NCI-H146 treated with DMSO at 0.1 percent for 48 hours (cell line): ENCODE data around the gene ARHGEF12.

Experiments
- DNase-seq: peaks from one replicate; lab custom pipeline; 2025; ENCODE audit not compliant: unreplicated experiment; lab: John Stamatoyannopoulos, UW

ARHGEF12 gene

DNA sequence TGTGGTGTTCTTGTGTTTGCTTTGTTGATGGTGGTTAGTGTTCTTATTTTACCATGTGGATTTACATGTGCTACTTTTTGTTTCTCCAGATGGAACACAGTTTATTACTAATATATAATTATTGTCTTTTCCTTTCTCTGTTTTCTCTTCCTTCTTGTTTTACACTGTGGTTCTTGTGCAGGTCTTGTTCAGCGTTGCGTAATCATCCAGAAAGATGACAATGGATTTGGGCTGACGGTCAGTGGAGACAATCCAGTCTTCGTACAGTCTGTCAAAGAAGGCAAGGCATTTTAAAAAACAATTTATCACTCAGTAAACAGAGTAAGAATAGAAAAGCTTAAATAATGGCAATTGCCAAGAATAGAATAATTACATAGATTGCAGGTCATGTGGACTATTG lies 84.4 kb downstream of the ARHGEF12 start:
- DNase-seq = no peak

DNA sequence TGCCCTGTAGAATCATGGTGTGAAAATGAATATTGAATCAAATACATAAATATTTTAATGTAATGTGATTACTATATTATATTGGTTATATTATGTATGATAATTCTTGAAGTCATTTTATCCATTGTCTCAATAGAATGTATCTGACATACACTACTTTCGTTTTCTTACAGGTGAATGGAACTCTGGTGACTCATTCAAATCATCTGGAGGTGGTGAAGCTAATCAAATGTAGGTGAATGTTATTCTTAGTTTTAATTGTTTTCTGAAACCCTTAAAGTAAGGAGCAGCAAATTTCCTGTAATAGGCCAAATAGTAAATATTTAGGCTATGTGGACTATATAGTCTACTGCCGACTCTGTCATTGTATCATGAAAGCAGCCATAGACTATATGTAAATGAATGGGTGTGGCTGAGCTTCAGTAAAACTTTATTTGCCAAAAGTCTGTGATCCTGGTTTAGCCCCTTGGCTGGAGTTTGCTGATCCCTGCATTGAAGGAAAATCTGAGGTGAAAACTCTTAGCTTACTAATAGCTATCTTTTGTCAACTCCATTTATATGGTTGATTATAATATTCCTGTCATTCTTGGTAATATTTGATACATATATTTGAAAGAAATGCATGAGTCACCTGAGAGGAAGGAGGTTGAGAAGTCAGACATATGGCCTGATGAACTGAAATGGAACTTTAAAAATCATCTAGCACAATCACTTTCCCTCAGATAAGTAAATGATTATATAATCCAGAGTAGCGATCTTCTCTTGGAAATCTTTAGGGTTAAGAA lies 88.2 kb downstream of the ARHGEF12 start:
- DNase-seq = no peak

DNA sequence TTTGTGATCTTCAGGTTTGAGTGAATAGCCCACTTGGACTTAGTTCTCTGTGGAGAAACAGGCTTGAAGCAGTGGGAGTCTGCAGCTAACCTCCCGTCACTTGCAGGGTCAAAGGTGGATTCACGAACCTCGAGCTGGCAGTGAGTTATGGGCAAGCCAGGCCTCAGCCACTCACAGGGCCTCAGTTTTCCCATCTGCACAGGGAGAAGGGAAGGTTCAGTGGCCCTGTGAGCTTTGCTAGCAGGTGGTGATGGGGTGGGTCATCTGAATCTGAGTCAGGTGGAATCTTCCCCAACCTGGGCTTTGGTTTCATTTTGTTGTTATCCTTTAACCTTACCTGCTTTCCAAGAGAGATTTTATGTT lies 88.7 kb downstream of the ARHGEF12 start:
- DNase-seq = no peak

DNA sequence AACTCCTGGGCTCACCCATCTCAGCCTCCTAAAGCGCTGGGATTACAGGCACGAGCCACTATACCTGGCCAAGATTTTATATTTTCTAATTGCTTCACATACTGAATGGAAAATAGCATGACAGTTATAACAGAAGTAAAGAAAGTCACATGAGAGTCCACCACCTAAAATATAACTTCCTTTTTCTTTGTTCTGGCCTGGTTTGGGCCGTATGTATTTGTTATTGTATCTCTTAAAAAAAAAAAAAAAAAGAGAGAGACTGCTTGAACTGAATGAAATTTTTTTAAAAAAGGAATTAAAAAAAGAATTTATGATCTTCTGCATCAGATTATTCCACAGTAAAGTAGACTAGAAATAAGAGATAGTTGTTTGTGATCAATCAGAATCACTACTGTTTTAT lies 89.3 kb downstream of the ARHGEF12 start:
- no peak for DNase-seq

DNA sequence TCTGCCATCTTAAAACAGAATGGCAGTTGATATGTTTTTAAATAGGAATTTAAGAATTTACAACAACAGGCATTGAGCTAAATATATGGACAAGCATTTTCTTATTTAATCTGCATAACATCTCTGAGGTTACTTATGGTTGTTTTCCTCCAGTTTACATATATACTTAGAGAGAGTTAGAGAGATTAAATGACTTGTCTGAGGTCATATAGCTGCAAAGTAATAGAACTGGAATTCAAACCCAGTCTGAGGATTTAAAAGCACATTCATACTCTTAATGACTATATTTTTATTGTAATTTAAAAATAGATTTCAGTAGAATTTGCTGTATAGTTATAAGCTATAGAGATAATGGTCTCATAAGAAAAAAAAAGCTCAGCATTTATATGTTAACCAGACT lies 93.9 kb downstream of the ARHGEF12 start:
- DNase-seq = no peak

DNA sequence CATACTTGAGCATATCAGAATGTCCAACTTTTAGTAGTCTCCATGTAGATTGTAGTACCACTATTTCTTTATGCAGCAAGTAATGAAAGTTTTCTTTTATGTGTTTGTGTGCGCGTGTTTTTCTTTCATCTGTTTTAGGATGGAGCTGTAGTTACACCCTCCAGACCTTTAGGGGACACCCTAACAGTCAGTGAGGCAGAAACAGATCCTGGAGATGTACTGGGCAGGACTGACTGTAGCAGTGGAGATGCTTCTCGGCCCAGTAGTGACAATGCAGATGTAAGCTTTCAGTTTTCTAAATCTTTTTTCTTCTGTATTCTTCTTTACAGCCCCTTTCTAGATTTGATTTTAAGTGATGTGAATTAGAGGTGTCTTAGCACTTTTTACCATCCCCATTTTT lies 95.4 kb downstream of the ARHGEF12 start:
- no peak for DNase-seq

DNA sequence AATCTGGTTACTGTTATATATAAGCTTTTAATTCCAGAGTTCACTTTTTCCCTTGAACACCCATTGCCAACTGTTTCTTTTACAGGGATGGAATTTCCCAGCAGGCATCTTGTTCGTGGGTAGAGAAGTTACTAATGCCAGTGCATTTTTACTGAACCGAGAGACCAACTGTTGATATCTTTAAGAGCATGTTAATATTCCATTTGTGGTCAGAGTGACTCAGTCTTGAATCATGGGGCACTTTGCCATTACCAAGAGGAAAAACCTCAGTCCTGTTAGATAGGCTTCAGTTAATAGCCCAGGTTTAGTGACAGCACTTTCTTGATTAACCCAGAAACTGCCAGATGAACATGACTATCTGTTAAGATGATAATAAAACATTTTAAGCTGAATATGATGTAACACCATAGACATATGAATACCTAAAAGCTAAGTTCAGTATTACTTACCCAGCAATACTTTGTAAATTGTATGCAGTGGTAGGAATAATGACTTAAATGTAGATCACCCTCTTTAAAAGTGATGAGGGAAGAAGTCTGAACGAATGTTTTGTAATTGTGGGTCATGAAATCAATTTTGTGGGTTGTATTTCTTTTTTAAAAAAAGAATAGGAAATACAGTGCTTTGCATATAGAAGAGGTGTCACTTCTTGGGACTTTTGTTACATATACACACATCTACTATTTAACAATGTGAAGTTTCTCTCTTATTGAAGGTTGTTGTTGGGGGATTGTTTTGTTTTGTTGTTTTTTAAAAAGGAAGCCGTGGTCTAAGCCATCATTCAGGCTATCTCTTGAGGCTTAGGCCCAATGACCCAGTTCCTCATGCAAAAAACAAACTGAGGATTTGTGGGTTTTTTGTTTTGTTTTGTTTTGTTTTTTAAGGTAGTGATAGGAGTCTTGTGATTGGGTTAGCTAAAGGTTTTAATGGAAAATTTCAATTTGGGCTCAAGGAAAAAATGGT lies 96.1 kb downstream of the ARHGEF12 start:
- DNase-seq = no peak

DNA sequence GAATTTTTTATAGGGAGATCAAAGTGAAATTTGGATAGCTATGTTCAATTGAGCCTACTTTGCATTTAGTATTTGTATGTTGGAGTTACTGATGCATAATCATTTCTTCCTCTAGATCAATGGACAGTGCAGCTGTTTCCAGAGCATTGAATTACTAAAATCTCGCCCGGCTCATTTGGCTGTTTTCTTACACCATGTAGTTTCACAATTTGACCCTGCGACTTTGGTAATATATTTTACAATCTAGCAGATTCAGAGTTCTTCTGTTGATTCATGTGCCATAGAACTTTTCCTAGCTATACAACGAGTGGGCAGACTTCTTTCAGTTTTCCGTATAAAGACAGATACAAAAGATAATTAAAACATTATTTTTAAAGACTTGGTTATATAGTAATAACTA lies 105.4 kb downstream of the ARHGEF12 start:
- DNase-seq = no peak

DNA sequence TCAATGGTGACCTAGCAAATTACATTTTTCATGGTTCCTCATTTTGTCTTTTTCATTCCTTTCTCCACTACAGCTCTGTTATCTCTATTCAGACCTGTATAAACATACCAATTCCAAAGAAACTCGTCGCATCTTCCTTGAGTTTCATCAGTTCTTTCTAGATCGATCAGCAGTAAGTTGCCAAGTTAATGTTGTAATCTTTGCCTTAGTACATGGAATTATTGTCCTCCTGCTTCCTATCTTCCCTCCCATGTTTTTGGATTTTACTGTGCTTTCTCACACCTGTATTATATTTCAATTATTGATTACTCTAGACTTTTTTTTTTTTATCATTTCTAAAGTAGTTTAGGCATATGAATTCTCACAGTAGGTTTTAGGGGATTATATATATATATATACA lies 105.8 kb downstream of the ARHGEF12 start:
- DNase-seq = no peak

DNA sequence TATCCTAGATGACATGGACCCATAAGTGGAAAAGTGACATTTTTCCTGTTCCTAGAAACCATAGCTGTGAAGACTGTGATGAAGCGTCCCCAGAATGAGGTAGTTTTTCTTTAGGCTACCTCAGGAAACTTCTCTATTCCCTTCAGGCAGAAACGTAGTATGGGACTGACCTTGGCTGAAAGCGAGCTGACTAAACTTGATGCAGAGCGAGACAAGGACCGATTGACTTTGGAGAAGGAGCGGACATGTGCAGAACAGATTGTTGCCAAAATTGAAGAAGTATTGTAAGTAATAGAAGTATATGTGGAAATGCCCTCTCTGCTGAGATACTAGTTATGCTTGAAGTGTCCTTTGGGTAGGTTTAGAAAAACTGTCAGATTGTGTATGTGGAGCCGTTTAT lies 110.6 kb downstream of the ARHGEF12 start:
- DNase-seq = no peak

DNA sequence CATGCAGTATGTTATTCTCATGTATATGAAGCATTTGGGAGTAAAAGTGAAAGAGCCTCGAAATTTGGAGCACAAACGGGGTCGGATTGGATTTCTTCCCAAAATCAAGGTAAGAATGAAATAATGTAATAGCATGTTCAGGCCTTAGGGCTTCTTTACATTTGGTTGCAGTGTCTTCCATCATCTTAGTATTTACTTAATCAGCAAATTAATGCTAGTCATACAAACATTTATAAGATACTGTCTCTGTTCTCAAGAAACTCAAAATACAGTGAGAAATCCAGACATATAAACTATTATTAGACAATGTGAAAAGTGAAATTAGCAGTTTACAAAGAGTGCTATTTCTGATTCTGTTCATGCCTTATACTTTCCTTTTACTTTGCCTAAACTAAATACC lies 112.0 kb downstream of the ARHGEF12 start:
- no peak for DNase-seq

DNA sequence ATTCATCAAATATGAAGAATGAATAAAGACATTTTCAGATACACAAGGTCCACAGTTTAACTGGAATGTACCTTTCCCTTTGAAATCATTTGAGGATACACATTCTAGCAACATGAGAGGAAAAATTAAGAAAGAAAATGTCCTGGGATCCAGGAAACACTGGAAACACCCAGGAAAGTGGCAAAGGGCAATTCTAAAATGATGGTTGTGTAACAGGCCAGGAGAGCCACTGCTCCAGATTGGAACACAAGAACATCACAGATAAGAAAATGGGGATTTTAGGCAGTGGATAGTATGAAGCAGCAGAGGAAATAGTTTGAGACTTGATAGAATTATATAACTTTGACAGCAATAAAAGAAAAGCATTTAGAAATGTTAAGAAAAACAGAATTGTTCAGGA lies 119.3 kb downstream of the ARHGEF12 start:
- DNase-seq = no peak

DNA sequence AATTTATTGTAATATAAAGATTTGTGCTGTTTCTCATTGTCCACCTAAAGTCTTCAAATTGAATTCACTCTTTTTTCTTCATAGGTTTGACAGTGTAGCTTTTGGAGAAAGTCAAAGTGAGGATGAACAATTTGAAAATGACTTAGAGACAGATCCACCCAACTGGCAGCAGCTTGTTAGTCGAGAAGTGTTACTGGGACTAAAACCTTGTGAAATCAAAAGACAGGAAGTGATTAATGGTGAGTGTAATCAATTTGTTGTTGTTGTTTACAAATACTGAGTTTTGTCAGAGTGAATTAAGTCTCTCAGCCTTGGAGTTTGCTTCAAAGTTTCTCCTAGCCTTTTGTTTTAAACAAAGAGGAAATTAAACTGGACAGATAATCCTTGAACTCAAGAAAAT lies 121.8 kb downstream of the ARHGEF12 start:
- no peak for DNase-seq

DNA sequence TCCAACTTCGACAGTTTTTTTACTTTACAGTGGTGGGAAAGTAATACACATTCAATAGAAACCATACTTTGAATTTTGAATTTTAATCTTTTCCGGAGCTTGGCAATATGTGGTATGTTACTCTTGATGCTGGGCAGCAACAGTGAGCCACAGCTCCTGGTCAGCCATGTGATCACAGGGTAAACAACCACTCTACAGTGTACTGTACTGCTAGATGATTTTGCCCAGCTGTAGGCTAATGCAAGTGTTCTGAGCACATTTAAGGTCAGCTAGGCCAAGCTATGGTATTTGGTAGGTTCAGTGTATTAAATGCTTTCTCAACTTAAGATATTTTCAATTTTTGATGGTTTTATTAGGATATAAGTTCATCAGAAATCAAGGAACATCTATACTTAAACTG lies 126.6 kb downstream of the ARHGEF12 start:
- no peak for DNase-seq

DNA sequence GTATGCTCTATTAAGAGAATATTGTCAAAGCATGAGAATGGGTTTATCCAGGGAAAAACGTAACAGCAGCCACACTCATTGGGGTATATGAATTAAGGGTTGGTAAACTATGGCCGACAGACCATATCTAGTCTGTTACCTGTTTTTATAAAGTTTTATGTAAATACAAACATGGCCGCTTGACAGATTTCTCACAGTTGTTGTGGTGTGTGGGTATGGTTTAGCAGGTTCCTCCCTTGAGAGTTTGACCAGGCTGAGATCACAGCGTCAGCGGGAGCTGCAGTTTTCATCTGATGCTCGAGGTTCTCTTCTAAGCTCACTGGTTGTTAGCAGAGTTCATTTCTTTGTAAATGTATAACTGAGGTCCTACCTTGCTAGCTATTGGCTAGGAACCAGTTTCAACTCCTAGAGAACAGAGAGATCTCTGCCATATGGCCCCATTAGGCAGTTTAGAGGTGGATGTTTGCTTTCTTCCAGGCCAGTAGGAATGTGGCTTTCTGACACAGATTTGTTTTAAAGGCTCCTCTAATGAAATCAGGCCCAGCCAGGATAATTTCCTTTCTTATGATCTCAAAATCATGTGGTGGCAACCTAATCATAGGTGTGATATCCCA lies 129.8 kb downstream of the ARHGEF12 start:
- no peak for DNase-seq

DNA sequence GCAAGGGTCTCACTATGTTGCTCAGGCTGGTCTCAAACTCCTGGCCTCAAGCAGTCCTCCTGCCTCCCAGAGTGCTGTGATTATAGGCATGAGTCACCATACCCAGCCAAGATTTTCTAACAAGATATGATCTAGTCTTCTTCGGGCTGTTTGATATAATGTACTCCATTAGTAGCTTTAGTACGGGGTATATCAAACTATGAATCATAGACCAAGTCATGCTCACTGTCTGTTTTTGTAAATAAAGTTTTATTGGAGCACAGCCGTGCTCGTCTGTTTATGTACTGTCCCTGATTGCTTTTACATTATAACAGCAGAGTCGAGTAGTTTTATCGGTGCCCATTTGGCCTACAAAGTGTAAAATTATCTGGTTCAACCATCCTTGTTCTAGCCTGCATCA lies 131.4 kb downstream of the ARHGEF12 start:
- no peak for DNase-seq

DNA sequence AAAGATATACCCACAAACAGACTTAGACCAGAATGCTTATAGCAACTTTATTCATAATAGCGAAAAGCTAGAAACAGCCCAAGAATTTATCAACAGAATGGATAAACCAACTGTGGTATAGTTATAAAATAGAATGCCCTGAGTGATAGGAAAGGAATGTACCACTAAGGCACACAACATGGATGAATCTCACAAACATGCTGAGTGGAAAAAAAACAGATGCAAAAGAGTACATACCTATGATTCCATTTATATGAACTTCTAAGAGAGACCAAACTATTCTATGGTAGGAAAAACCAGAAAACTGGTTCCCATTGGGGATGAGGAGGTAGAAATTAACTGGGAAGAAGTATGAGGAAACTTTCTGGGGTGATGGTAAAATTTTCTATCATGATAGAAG lies 134.9 kb downstream of the ARHGEF12 start:
- DNase-seq = no peak

DNA sequence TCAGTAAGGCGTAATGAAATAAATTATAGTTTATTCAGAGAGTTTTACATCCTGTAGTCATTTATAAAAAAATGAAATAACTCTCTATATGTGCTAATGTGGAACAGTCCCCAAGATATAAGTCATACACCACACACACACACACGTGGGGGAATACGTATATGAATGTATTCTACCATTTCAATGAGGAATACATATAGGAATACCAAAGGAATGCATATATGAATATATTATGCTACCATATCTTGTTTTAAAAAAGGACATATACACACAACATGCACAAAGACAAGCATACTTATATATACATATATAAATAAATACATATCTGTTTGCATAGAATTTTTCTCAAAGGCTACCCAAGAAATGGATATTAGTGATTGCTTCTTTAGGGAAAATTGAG lies 135.8 kb downstream of the ARHGEF12 start:
- no peak for DNase-seq

DNA sequence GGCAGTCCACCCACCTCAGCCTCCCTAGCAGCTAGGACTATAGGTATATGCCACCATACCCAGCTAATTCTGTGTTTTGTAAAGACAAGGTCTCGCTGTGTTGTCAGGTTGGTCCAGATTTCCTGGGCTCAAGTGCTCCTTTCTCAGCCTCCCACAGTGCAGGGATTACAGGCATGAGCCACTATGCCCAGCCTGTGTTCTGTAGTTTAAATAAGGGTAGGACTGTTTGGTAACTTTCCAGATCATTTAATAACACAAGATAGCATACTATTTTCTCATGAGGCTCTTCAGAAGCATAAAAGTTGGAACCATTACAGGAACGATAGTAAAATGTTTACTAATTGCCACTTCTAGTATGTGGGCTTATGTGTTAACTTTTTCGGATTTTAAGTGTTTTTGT lies 137.3 kb downstream of the ARHGEF12 start:
- no peak for DNase-seq

DNA sequence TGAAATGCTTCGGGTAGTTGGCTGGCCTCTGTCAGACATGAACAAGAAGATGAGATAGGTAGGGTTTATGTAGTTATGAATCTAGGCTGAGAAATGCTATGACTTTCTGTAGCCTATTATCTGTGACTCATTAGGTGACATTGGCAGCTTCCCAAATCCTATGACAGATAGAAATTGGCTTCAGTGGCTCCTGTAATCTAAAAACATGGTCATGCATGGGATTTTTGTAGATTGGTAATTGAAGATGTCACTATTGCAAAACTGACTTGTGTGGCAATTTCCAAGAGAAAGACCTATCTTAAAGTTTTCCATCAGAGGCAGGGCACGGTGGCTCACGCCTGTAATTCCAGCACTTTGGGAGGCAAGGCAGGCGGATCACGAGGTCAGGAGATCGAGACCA lies 145.9 kb downstream of the ARHGEF12 start:
- DNase-seq = no peak

DNA sequence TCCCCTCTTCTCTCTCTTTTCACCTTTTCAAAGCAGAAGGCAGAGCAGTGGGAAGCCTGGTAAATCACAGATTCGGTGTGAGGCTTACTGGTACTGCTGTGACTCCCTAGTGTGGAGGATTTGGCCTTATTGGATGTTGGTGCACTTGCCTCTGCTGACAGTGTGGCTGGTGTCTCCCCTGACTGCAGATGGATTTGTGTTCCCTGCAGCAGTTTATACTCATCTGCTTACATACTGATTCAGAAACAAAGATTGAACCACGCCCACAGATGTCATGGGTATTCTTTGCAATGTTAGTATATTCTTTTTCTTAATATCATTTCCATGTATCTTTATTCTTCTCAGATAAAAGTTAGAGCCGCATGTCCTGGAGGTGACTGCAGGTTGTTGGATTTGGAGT lies 148.5 kb downstream of the ARHGEF12 start:
- DNase-seq = no peak

DNA sequence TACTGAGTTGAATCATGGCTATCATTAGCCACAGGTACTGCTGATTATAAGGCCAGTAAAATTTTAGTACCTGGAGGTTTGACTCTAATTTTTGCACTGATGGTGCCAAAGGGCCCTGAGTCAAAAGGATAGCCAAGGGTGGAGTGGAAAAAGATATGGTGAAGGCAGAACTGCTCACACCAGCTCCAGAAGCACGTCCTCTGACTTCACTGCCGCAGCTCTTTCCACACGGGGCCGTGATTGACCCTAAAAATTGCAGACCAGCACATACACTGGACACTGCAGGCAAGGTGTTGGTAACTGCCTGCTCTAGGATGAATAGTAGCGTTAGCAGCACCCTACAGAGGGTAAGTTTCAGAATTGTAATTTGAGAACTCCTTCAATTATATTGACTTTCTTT lies 149.9 kb downstream of the ARHGEF12 start:
- no peak for DNase-seq
